Sigmoid colon (tissue), 7 donors: ENCODE results near the gene PAQR6. TPM values are rescaled to one million over a fixed set of nuclear protein-coding genes. Genes with fewer than 3 reads are reported as not detected.

Source experiments
- DNase-seq: peaks from one replicate; pipeline ENCODE4 v3.0.0-alpha.2; 2019
- H3K27ac ChIP-seq, 4 donors: fragments of 200-600 bp; sonication (generic); one replicate each; pipeline ENCODE4 v1.5.1; 2016 to 2019; ENCODE audit warnings: mild to moderate bottlenecking in 1 of 4
- H3K27me3 ChIP-seq, 3 donors: fragments of 200-600 bp; sonication (generic); one replicate each; pipeline ENCODE4 v1.5.1; 2019; ENCODE audit warnings: mild to moderate bottlenecking in 1 of 3
- H3K36me3 ChIP-seq, 4 donors: fragments of 200-600 bp; sonication (generic); one replicate each; pipeline ENCODE4 v1.5.1; 2016 to 2019
- H3K4me1 ChIP-seq, 4 donors: fragments of 200-600 bp; sonication (generic); one replicate each; pipeline ENCODE4 v1.5.1; 2017 to 2019
- H3K4me3 ChIP-seq, 4 donors: fragments of 200-600 bp; sonication (generic); one replicate each; pipeline ENCODE4 v1.5.1; 2017 to 2019; ENCODE audit warnings: mild to moderate bottlenecking in 2 of 4, moderate library complexity in 1 of 4
- H3K9me3 ChIP-seq, 4 donors: fragments of 200-600 bp in 3 of 4; sonication (generic) in 3 of 4; one replicate each; pipeline versions ENCODE4 v1.5.1 to v1.6.1; 2013 to 2019
- CTCF ChIP-seq, 4 experiments: fragments of 450-650 bp in 3 of 4; fragments of 200-600 bp in 1 of 4; IDR thresholded peaks; one replicate each; pipeline ENCODE4 v1.5.1; 2016 to 2019; ENCODE audit warnings: antibody characterized with exemption in 4 of 4, mild to moderate bottlenecking in 3 of 4, moderate library complexity in 2 of 4
- EP300 ChIP-seq, 4 donors: sonication (generic); formaldehyde crosslinking; IDR thresholded peaks; one replicate each; pipeline ENCODE4 v1.6.1; 2017; ENCODE audit warnings: antibody characterized with exemption in 4 of 4
- POLR2A ChIP-seq, 2 donors: fragments of 450-650 bp; IDR thresholded peaks; one replicate each; pipeline ENCODE4 v1.6.1; 2016; ENCODE audit warnings: antibody characterized with exemption in 2 of 2, mild to moderate bottlenecking in 2 of 2, moderate library complexity in 2 of 2
- POLR2AphosphoS5 ChIP-seq, 4 donors: sonication (generic); formaldehyde crosslinking; IDR thresholded peaks; one replicate each; pipeline ENCODE4 v1.6.1; 2017; ENCODE audit warnings: antibody characterized with exemption in 4 of 4
- whole genome bisulfite sequencing, 2 donors: extraction: QIAGEN DNeasy Blood & Tissue Kit; methylation state at CpG; one replicate each; pipeline ENCODE4 v1.1.7; 2013; 5-methylcytosine and 5-hydroxymethylcytosine counted together
- intact Hi-C: fragments of 100-400 bp; cut with DNase I; formaldehyde crosslinking; loops from one replicate; pipeline ENCODE4 v1.15.1; 2023
- polyA plus RNA-seq, 3 donors: library from polyadenylated mRNA; stranded (reverse); fragments of 200-250 nt; gene quantifications; one replicate each; pipeline ENCODE4 v1.2.3, GENCODE V29; 2013
- total RNA-seq, 4 donors: library from RNA; depleted of rRNA; stranded (reverse); fragments of >200 nt; gene quantifications; one replicate each; pipeline ENCODE4 v1.1.0, GENCODE V29; 2016
- donor health status: healthy with polysubstance abuse.
- donor health status: Bipolar disorder and iron deficiency.
- donor health status: healthy.

PAQR6 gene
- total and polyA plus RNA-seq, 7 donors, result 0.69 to 7.7 (median 3.4) TPM

GRCh38 chr1:156226782-156227181 lies 21.1 kb downstream of the PAQR6 start:
- Histone ChIP-seq H3K27ac (no peak overlapping the region), H3K27me3 (no peaks in the 10 kb centered on the region), H3K36me3 (peaks cover 5 to 30% (median 20%) of the 10 kb centered on the region in 4 donors), H3K9me3 (no peaks in the 10 kb centered on the region), H3K4me3 (no peak overlapping the region), H3K4me1 (peaks cover 0 to 24% (median 14%) of the 10 kb centered on the region in 4 donors)
- no peak for DNase-seq
- intact Hi-C loops, result no loop called here
- TF ChIP-seq CTCF (IDR thresholded peaks at IDR 0.05), result no peak
- TF ChIP-seq POLR2A (IDR thresholded peaks at IDR 0.05), result no peak
- TF ChIP-seq POLR2AphosphoS5 (IDR thresholded peaks at IDR 0.05), result no peak
- no peak for TF ChIP-seq EP300 (IDR thresholded peaks at IDR 0.05)
- 93 to 94% methylated on average over 4 of the region's 4 CpGs for WGBS, 2 donors

- TF ChIP-seq POLR2AphosphoS5 (IDR thresholded peaks at IDR 0.05), result no peak
- TF ChIP-seq EP300 (IDR thresholded peaks at IDR 0.05), result no peak
- no peak for TF ChIP-seq POLR2A (IDR thresholded peaks at IDR 0.05)
- no peak for TF ChIP-seq CTCF (IDR thresholded peaks at IDR 0.05)
- intact Hi-C loops, result no loop called here
- no peak for DNase-seq
- H3K36me3 ChIP-seq, result peaks cover 10 to 37% (median 26%) of the 10 kb centered on the region in 4 donors
- H3K9me3 ChIP-seq, result no peaks in the 10 kb centered on the region
- no peak overlapping the region for H3K4me3 ChIP-seq
- H3K27me3 ChIP-seq, result no peaks in the 10 kb centered on the region
- peaks cover 0 to 24% (median 14%) of the 10 kb centered on the region in 4 donors for H3K4me1 ChIP-seq
- 60 to 73% methylated on average over 2 of the region's 2 CpGs for WGBS, 2 donors
- H3K27ac ChIP-seq, result no peak overlapping the region
Observed at GRCh38 chr1:156226116-156226538, 21.7 kb downstream of the PAQR6 start.

GRCh38 chr1:156225677-156226014 lies 22.2 kb downstream of the PAQR6 start:
- intact Hi-C loops, result loop anchor here (1.0 kb wide), 2 partner anchors 79 to 135 kb away; no protein-coding TSS in a partner anchor

GRCh38 chr1:156221986-156222692 lies 25.7 kb downstream of the PAQR6 start:
- TF ChIP-seq EP300 (IDR thresholded peaks at IDR 0.05), result no peak
- no peak for TF ChIP-seq POLR2A (IDR thresholded peaks at IDR 0.05)
- no peak for TF ChIP-seq CTCF (IDR thresholded peaks at IDR 0.05)
- TF ChIP-seq POLR2AphosphoS5 (IDR thresholded peaks at IDR 0.05), result no peak

More at GRCh38 chr1:156225677-156226014, 22.2 kb downstream of the PAQR6 start:
- H3K27me3 ChIP-seq, result no peaks in the 10 kb centered on the region
- H3K27ac ChIP-seq, result no peak overlapping the region
- H3K4me3 ChIP-seq, result no peak overlapping the region
- H3K9me3 ChIP-seq, result no peaks in the 10 kb centered on the region
- H3K36me3 ChIP-seq, result peaks cover 15 to 42% (median 31%) of the 10 kb centered on the region in 4 donors
- no peak for TF ChIP-seq POLR2A (IDR thresholded peaks at IDR 0.05)
- no peak for TF ChIP-seq POLR2AphosphoS5 (IDR thresholded peaks at IDR 0.05)
- peak in 2 of 4 experiments; percentile 6 to 8 for TF ChIP-seq CTCF (IDR thresholded peaks at IDR 0.05)
- TF ChIP-seq EP300 (IDR thresholded peaks at IDR 0.05), result no peak
- H3K4me1 ChIP-seq, result peaks cover 0 to 24% (median 14%) of the 10 kb centered on the region in 4 donors
- WGBS, 2 donors, result 5 to 15% methylated on average over 2 of the region's 2 CpGs
- DNase-seq, result no peak

More at GRCh38 chr1:156221986-156222692, 25.7 kb downstream of the PAQR6 start:
- Histone ChIP-seq H3K27me3 (no peaks in the 10 kb centered on the region), H3K4me3 (no peak overlapping the region), H3K36me3 (peaks cover 9 to 44% (median 35%) of the 10 kb centered on the region in 4 donors), H3K9me3 (no peaks in the 10 kb centered on the region), H3K27ac (no peak overlapping the region), H3K4me1 (peaks cover 0 to 9% (median 1%) of the 10 kb centered on the region in 4 donors)
- 92 to 94% methylated on average over 13 of the region's 13 CpGs for WGBS, 2 donors
- intact Hi-C loops, result no loop called here
- no peak for DNase-seq
